GM10266 (cell line): ENCODE measurements around the gene ZDBF2.
"Not testable (repeated sequence)": the region's sequence is repeated elsewhere in the genome, so short reads cannot be mapped to it uniquely, and the experiment has no call there.

ENCODE experiments used
- DNase-seq: peaks from one replicate; pipeline ENCODE4 v3.0.0; 2012; ENCODE audit errors: extremely low spot score
- CTCF ChIP-seq: IDR thresholded peaks from 2 replicates; pipeline ENCODE4 v1.5.1; 2012; ENCODE audit warnings: mild to moderate bottlenecking, low read depth; ENCODE audit not compliant: control insufficient read depth, insufficient read depth; ENCODE audit errors: missing control alignments

ZDBF2 gene

GRCh38 chr2:206352571-206352970 is 78.1 kb downstream of the ZDBF2 start:
- TF ChIP-seq CTCF: no peak
- no peak for DNase-seq

GRCh38 chr2:206353685-206354084 is 79.2 kb downstream of the ZDBF2 start:
- no peak for TF ChIP-seq CTCF
- no peak for DNase-seq

- no peak for TF ChIP-seq CTCF
- DNase-seq: no peak
These were observed 79.7 kb downstream of the ZDBF2 start for GRCh38 chr2:206354129-206354528.

GRCh38 chr2:206356840-206357239 is 82.4 kb downstream of the ZDBF2 start:
- not testable (repeated sequence) for DNase-seq

GRCh38 chr2:206360840-206361239 is 86.4 kb downstream of the ZDBF2 start:
- DNase-seq: not testable (repeated sequence)

- DNase-seq: peak; percentile 36
- TF ChIP-seq CTCF: no peak
These were observed 87.1 kb downstream of the ZDBF2 start for GRCh38 chr2:206361407-206362045.
